Panc1 (cell line): ENCODE results near the gene CARM1. TPM values are rescaled to one million over a fixed set of nuclear protein-coding genes. Genes with fewer than 3 reads are reported as not detected.

ENCODE experiments used
- ATAC-seq: fragments of 200-7000 bp; cut with Tn5 transposase; 2 replicates; pipeline ENCODE4 v1.9.1; 2020; ENCODE audit warnings: mild to moderate bottlenecking, moderate library complexity
- BruUV-seq: library from RNA; stranded (reverse); fragments of 400-500 nt; replicated peaks from 2 replicates; lab custom pipeline; 2021; lab: Mats Ljungman, UMichigan
- CTCF ChIA-PET: fragments of 300-600 bp; sonication (Branson Sonifier 250); formaldehyde crosslinking; loops from one replicate; lab custom pipeline; 2022; ENCODE audit warnings: antibody characterized with exemption; lab: Charles Lee
- POLR2A ChIA-PET: fragments of 300-600 bp; sonication (Branson Sonifier 250); formaldehyde crosslinking; loops from one replicate; lab custom pipeline; 2022; ENCODE audit warnings: antibody characterized with exemption; lab: Charles Lee
- DNase-seq: peaks from one replicate; pipeline ENCODE4 v3.0.0-alpha.2; 2010; ENCODE audit warnings: low read depth, low spot score
- H3K27ac ChIP-seq: 2 replicates; pipeline ENCODE4 v1.5.1; 2011; ENCODE audit warnings: mild to moderate bottlenecking, low read length, inconsistent platforms
- H3K27me3 ChIP-seq: fragments of 200-500 bp; sonication (Bioruptor generic); 2 replicates; pipeline ENCODE4 v1.6.0; 2014; ENCODE audit warnings: low read length, inconsistent platforms; ENCODE audit not compliant: control insufficient read depth, insufficient read depth
- H3K36me3 ChIP-seq: fragments of 200-500 bp; sonication (Bioruptor generic); 2 replicates; pipeline ENCODE4 v1.5.1; 2014; ENCODE audit warnings: inconsistent platforms, mild to moderate bottlenecking, low read length, moderate library complexity; ENCODE audit not compliant: control insufficient read depth, insufficient read depth
- H3K4me1 ChIP-seq: 2 replicates; pipeline ENCODE4 v1.5.1; 2011; ENCODE audit warnings: inconsistent platforms, mild to moderate bottlenecking, low read length, moderate library complexity; ENCODE audit not compliant: control insufficient read depth, insufficient read depth
- H3K4me3 ChIP-seq, 2 experiments: 2 replicates each; pipeline ENCODE4 v1.5.1; 2011 to 2012; ENCODE audit warnings: low read depth in 2 of 2, low read length in 2 of 2, mild to moderate bottlenecking in 2 of 2, inconsistent platforms in 1 of 2, moderate library complexity in 1 of 2
- H3K9me3 ChIP-seq: fragments of 200-500 bp; sonication (Bioruptor generic); 2 replicates; pipeline ENCODE4 v1.5.1; 2014; ENCODE audit warnings: low read depth, mild to moderate bottlenecking, inconsistent platforms, low read length, moderate library complexity; ENCODE audit not compliant: control insufficient read depth, insufficient read depth
- CTCF ChIP-seq: fragments of 450-650 bp; IDR thresholded peaks from 2 replicates; pipeline ENCODE4 v1.5.1; 2017; ENCODE audit warnings: mild to moderate bottlenecking
- POLR2AphosphoS5 ChIP-seq: IDR thresholded peaks from 2 replicates; pipeline ENCODE4 v1.6.1; 2012; ENCODE audit warnings: mild to moderate bottlenecking, low read depth, low read length, moderate library complexity
- SIN3A ChIP-seq: IDR thresholded peaks from 2 replicates; pipeline ENCODE4 v1.6.1; 2012; ENCODE audit warnings: low read depth, mild to moderate bottlenecking, low read length, moderate library complexity, borderline replicate concordance; ENCODE audit not compliant: insufficient read depth
- TCF7L2 ChIP-seq: IDR thresholded peaks from 2 replicates; pipeline ENCODE4 v1.6.1; 2011; ENCODE audit warnings: mild to moderate bottlenecking, low read depth, low read length, inconsistent platforms
- in situ Hi-C: cut with HindIII; loops from 2 replicates; pipeline ENCODE4 v1.10.0; 2016; ENCODE audit warnings: low sequenced_read_pairs, low pct_unique_long_range_greater_than_20kb
- intact Hi-C: fragments of 100-400 bp; cut with micrococcal nuclease; formaldehyde crosslinking; loops from one replicate; pipeline ENCODE4 v1.10.0; 2022; ENCODE audit not compliant: unreplicated experiment
- total RNA-seq: library from RNA; stranded (reverse); gene quantifications from one replicate; pipeline ENCODE4 v1.2.1, GENCODE V29; 2021; ENCODE audit not compliant: unreplicated experiment
- TF ChIP-seq, protein P1 (sequence below), 2 experiments: IDR thresholded peaks; 2 replicates each; pipeline ENCODE4 v1.6.1; 2011 to 2012; ENCODE audit warnings: low read depth in 2 of 2, control low read depth in 1 of 2, low read length in 1 of 2, mild to moderate bottlenecking in 1 of 2, moderate library complexity in 1 of 2; ENCODE audit not compliant: insufficient read depth in 1 of 2

Gene CARM1
- total RNA-seq, 1 experiment from 2014 or later, result 44.9 TPM

DNA sequence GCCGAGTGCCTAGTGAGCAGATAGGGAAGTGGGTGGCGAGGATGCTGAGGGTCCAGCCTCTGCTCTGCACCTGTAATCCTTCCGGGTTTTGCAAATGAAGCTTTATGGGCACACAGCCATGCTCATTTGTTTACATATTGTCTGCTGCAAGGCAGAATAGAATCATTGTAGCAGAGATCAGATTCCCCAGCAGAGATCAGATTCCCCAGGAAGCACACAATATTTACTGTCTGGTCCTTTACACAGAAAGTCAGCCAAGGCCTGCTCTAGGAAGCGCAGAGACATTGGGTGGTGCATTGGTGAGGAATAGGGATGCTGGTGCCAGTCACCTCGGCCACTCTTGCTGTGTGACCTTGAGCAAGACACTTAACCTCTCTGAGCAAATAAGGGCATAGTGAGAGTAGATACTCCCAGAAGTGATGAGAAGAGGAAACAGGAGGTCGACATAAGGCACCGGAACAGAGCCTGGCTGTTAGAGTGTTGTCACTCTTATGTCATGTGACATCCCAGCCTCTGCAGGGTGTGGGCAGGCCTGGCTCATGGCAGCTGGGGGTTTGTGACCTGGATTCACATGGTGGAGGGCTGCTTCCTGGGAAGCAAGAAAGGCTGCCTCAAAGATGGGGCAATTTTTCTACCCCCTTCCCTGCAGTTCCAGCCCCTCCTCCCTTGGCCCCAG is 25.6 kb downstream of the CARM1 start:
- Histone ChIP-seq H3K4me1 (peaks cover 20% of the 10 kb centered on the region), H3K9me3 (no peaks in the 10 kb centered on the region), H3K4me3 (no peak overlapping the region), H3K27me3 (no peaks in the 10 kb centered on the region), H3K36me3 (no peaks in the 10 kb centered on the region), H3K27ac (no peak overlapping the region)
- in situ Hi-C loops (no loop called here), intact Hi-C loops (no loop called here)
- ChIA-PET POLR2A (no interaction called here), CTCF (no interaction called here)
- DNase-seq (no peak), ATAC-seq (no peak)
- no TSS peak for BruUV-seq
- TF ChIP-seq SIN3A, result no peak
- TF ChIP-seq, protein P1, sequence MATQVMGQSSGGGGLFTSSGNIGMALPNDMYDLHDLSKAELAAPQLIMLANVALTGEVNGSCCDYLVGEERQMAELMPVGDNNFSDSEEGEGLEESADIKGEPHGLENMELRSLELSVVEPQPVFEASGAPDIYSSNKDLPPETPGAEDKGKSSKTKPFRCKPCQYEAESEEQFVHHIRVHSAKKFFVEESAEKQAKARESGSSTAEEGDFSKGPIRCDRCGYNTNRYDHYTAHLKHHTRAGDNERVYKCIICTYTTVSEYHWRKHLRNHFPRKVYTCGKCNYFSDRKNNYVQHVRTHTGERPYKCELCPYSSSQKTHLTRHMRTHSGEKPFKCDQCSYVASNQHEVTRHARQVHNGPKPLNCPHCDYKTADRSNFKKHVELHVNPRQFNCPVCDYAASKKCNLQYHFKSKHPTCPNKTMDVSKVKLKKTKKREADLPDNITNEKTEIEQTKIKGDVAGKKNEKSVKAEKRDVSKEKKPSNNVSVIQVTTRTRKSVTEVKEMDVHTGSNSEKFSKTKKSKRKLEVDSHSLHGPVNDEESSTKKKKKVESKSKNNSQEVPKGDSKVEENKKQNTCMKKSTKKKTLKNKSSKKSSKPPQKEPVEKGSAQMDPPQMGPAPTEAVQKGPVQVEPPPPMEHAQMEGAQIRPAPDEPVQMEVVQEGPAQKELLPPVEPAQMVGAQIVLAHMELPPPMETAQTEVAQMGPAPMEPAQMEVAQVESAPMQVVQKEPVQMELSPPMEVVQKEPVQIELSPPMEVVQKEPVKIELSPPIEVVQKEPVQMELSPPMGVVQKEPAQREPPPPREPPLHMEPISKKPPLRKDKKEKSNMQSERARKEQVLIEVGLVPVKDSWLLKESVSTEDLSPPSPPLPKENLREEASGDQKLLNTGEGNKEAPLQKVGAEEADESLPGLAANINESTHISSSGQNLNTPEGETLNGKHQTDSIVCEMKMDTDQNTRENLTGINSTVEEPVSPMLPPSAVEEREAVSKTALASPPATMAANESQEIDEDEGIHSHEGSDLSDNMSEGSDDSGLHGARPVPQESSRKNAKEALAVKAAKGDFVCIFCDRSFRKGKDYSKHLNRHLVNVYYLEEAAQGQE (IDR thresholded peaks at IDR 0.05; ENCODE audit: insufficient read depth in 1 of 2, low read depth in 2 of 2, low read length in 1 of 2), result no peak
- TF ChIP-seq TCF7L2, result no peak
- TF ChIP-seq CTCF, result no peak
- TF ChIP-seq POLR2AphosphoS5, result no peak

GRCh38 chr19:10898633-10899032 is 27.3 kb downstream of the CARM1 start:
- in situ Hi-C loops (no loop called here), intact Hi-C loops (no loop called here)
- no peaks in the 10 kb centered on the region for H3K27me3 ChIP-seq
- DNase-seq (no peak), ATAC-seq (peak; percentile 43)
- H3K36me3 ChIP-seq, result no peaks in the 10 kb centered on the region
- no TSS peak for BruUV-seq
- peaks cover 20% of the 10 kb centered on the region for H3K4me1 ChIP-seq
- TF ChIP-seq SIN3A, result no peak
- TF ChIP-seq, protein P1 (IDR thresholded peaks at IDR 0.05; ENCODE audit: insufficient read depth in 1 of 2, low read depth in 2 of 2, low read length in 1 of 2), result no peak
- TF ChIP-seq CTCF, result no peak
- no peak for TF ChIP-seq TCF7L2
- TF ChIP-seq POLR2AphosphoS5, result no peak
- POLR2A ChIA-PET, result interaction anchor here (0.6 kb wide), 1 partner anchor 63 kb away, joined by 5 read pairs; no protein-coding TSS in a partner anchor
- no peak overlapping the region for H3K27ac ChIP-seq
- H3K9me3 ChIP-seq, result no peaks in the 10 kb centered on the region
- CTCF ChIA-PET, result no interaction called here
- H3K4me3 ChIP-seq, result no peak overlapping the region
